ENCODE results near the gene KRTAP24-1. TPM values are rescaled to one million over a fixed set of nuclear protein-coding genes. Genes with fewer than 3 reads are reported as not detected.

KRTAP24-1 gene
- total and polyA plus RNA-seq, 2 of the 4 experiments (the other 2 are of a cell fraction) = not detected

DNA sequence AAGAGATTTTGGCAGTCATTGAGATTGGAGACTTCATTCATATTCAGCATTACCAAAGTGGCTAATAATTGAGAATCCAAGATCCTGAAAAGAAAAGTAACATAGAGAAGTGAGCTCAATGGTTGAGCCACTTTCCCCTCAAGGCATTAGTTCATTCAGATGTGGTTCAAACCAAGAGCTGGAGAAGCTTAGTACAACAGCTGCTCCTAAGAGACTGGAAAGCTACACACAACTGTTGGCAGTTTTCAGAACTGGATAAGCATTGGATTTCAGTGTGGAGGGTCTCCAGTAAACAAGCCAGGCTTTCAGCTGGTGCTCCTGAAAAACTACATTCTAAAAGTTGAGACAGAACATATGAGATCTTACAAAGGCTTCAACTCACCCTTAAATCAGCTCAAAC, 37.7 kb downstream of the KRTAP24-1 start:
- Histone ChIP-seq H4K5ac (ENCODE audit: low read depth, low read length) (no peak overlapping the region), H4K91ac (ENCODE audit: insufficient read depth, low read depth, low read length) (no peak overlapping the region), H3K23ac (ENCODE audit: low read depth, low read length) (no peak overlapping the region), H2BK120ac (ENCODE audit: low read depth, low read length) (no peak overlapping the region), H2AK9ac (replicated peaks; ENCODE audit: low read depth, low read length, poor library complexity) (no peak overlapping the region), H3K4me3 (ENCODE audit: insufficient read depth, low read depth, low read length) (no peak overlapping the region), H3K4ac (ENCODE audit: low read depth, low read length) (no peak overlapping the region), H2AFZ (replicated peaks; ENCODE audit: low read length, poor library complexity) (no peak overlapping the region), H3K56ac (ENCODE audit: extremely low read depth, insufficient read depth, low read length) (no peak overlapping the region), H3K9ac (ENCODE audit: low read depth, low read length) (no peak overlapping the region), H2BK5ac (ENCODE audit: low read depth, low read length, poor library complexity, severe bottlenecking) (no peak overlapping the region), H3K27ac (ENCODE audit: insufficient read depth, low read length) (no peak overlapping the region), H3K14ac (replicated peaks; ENCODE audit: low read depth, low read length) (no peak overlapping the region), H3K9me1 (ENCODE audit: insufficient read depth, low read length) (no peaks in the 10 kb centered on the region), H3K9me3 (ENCODE audit: control insufficient read depth, insufficient read depth, low read length) (peaks cover 4% of the 10 kb centered on the region), H4K20me1 (ENCODE audit: insufficient read depth, low read length) (no peaks in the 10 kb centered on the region), H3K4me1 (ENCODE audit: control insufficient read depth, insufficient read depth, low read length) (no peaks in the 10 kb centered on the region), H2BK15ac (ENCODE audit: low read depth, low read length) (no peak overlapping the region), H4K8ac (ENCODE audit: low read depth in 2 of 2, low read length in 2 of 2) (no peak overlapping the region), H2AK5ac (ENCODE audit: low read depth, low read length) (no peak overlapping the region), H3K79me1 (ENCODE audit: low read depth in 1 of 2, low read length in 2 of 2) (no peaks in the 10 kb centered on the region), H3K36me3 (ENCODE audit: control insufficient read depth, insufficient read depth, low read length) (no peaks in the 10 kb centered on the region), H3K18ac (ENCODE audit: low read depth, low read length) (no peak overlapping the region), H3K4me2 (ENCODE audit: low read depth, low read length) (no peak overlapping the region), H3K27me3 (ENCODE audit: control insufficient read depth, insufficient read depth, low read length) (no peaks in the 10 kb centered on the region), H2BK20ac (ENCODE audit: low read depth, low read length) (no peak overlapping the region)
- no peak for TF ChIP-seq NFE2L2 (IDR thresholded peaks at IDR 0.05; ENCODE audit: low read depth, low read length)
- TF ChIP-seq, protein P1, sequence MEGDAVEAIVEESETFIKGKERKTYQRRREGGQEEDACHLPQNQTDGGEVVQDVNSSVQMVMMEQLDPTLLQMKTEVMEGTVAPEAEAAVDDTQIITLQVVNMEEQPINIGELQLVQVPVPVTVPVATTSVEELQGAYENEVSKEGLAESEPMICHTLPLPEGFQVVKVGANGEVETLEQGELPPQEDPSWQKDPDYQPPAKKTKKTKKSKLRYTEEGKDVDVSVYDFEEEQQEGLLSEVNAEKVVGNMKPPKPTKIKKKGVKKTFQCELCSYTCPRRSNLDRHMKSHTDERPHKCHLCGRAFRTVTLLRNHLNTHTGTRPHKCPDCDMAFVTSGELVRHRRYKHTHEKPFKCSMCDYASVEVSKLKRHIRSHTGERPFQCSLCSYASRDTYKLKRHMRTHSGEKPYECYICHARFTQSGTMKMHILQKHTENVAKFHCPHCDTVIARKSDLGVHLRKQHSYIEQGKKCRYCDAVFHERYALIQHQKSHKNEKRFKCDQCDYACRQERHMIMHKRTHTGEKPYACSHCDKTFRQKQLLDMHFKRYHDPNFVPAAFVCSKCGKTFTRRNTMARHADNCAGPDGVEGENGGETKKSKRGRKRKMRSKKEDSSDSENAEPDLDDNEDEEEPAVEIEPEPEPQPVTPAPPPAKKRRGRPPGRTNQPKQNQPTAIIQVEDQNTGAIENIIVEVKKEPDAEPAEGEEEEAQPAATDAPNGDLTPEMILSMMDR (conservative IDR thresholded peaks at IDR 0.05; ENCODE audit: low read depth, low read length) = no peak
- no peak for TF ChIP-seq BHLHE40 (IDR thresholded peaks at IDR 0.05; ENCODE audit: low read depth, low read length)
- no peak for TF ChIP-seq RFX5 (IDR thresholded peaks at IDR 0.05; ENCODE audit: low read depth, low read length)
- TF ChIP-seq, protein P2, sequence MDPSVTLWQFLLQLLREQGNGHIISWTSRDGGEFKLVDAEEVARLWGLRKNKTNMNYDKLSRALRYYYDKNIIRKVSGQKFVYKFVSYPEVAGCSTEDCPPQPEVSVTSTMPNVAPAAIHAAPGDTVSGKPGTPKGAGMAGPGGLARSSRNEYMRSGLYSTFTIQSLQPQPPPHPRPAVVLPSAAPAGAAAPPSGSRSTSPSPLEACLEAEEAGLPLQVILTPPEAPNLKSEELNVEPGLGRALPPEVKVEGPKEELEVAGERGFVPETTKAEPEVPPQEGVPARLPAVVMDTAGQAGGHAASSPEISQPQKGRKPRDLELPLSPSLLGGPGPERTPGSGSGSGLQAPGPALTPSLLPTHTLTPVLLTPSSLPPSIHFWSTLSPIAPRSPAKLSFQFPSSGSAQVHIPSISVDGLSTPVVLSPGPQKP (IDR thresholded peaks at IDR 0.05; ENCODE audit: borderline replicate concordance, low read depth, low read length) = no peak
- no peak for TF ChIP-seq MXI1 (IDR thresholded peaks at IDR 0.05; ENCODE audit: borderline replicate concordance, low read depth, low read length)
- TF ChIP-seq RCOR1 (IDR thresholded peaks at IDR 0.05; ENCODE audit: insufficient replicate concordance, low read length) = no peak
- no peak for TF ChIP-seq FOS (IDR thresholded peaks at IDR 0.05; ENCODE audit: low read depth, low read length)
- ATAC-seq (ENCODE audit: low read depth) = no peak
- CTCF ChIA-PET = interaction anchor here (1.2 kb wide), 1 partner anchor 12 kb away, joined by 3 read pairs; no protein-coding TSS in a partner anchor
- in situ Hi-C loops (cut with MboI; ENCODE audit: low sequenced_read_pairs) = no loop called here
- no TSS peak for BruUV-seq (replicated peaks)
- DNase-seq = no peak
- dilution Hi-C loops (cut with HindIII; ENCODE audit: low sequenced_read_pairs, unreplicated experiment) = no loop called here
- POLR2A ChIA-PET (ENCODE audit: unreplicated experiment) = interaction anchor here (0.5 kb wide), 1 partner anchor 207 kb away, joined by 5 read pairs; no protein-coding TSS in a partner anchor
- intact Hi-C loops (cut with micrococcal nuclease) = no loop called here
